Cardiac muscle cell (in vitro differentiated cells and primary cell): ENCODE results near the gene MUCL3. TPM values are rescaled to one million over a fixed set of nuclear protein-coding genes. Genes with fewer than 3 reads are reported as not detected.

ENCODE experiments used
- DNase-seq, 2 donors: peaks; one replicate each; pipeline versions ENCODE4 v3.0.0 to v3.0.0-alpha.2; 2010 to 2017; ENCODE audit warnings: low read depth in 1 of 2, low spot score in 1 of 2
- H3K27ac ChIP-seq: fragments of 200-600 bp; sonication (generic); 2 replicates; pipeline ENCODE4 v1.5.1; 2016
- H3K27me3 ChIP-seq: fragments of 200-600 bp; sonication (generic); 2 replicates; pipeline ENCODE4 v1.6.0; 2016; ENCODE audit warnings: control low read depth
- H3K36me3 ChIP-seq: fragments of 200-600 bp; sonication (generic); 2 replicates; pipeline ENCODE4 v1.5.1; 2016; ENCODE audit warnings: control low read depth
- H3K4me1 ChIP-seq: fragments of 200-600 bp; sonication (generic); 2 replicates; pipeline ENCODE4 v1.8.1; 2017; ENCODE audit warnings: low read depth, mild to moderate bottlenecking, mixed run types
- H3K4me3 ChIP-seq: fragments of 200-600 bp; sonication (generic); 2 replicates; pipeline ENCODE4 v1.5.1; 2016; ENCODE audit warnings: mild to moderate bottlenecking
- H3K9me3 ChIP-seq: fragments of 200-600 bp; sonication (generic); 2 replicates; pipeline ENCODE4 v1.5.1; 2017; ENCODE audit warnings: low read depth, mild to moderate bottlenecking, control low read depth
- CTCF ChIP-seq: IDR thresholded peaks from 2 replicates; pipeline ENCODE4 v1.5.1; 2012; ENCODE audit warnings: low read depth, mild to moderate bottlenecking, low read length
- polyA plus RNA-seq: library from polyadenylated mRNA; unstranded; fragments of >200 nt; fragmentation: Nextera tagmentation; extraction: Ambion mirVana; gene quantifications from 2 replicates; pipeline ENCODE4 v1.2.1, GENCODE V29; 2016
- total RNA-seq: library from RNA; depleted of rRNA; stranded (reverse); fragments of >200 nt; gene quantifications from 2 replicates; pipeline ENCODE4 v1.2.3, GENCODE V29; 2016

Gene MUCL3
- total and polyA plus RNA-seq, 2 experiments from 2014 or later: not detected

DNA sequence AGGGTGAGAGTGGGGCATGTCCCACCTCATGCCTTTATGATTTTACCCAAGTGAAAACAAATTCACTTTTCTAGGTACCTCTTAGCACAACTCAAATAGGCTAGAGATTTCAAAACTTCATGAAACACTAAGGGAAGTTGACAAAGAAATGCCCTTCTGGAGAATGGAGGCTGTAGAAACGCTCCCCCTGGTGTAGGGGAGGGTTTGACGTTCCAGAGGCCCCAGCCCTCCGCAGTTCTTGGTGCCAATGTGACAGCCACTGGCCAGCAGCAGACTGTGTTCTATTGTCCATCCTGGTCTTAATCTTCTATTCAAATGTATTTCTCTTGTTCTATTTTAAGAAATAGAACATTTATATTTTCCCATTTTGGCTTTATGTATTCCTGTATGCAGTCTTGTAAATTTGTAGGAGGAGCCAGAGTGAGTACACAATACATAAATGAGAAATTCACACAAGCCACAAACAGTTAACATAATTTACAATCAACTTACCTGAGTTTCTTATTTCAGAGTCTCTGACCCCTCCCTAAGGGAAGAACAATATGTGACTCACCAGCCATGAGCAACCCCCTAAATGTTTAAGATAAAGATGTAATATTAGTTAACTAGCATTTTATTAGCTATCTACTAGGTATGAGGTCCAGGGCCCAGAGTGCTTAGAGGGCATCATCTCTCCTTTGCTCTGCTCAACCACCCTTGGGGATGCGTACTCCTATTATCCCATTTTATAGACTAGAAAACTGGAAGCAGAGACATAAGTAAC, 33.9 kb downstream of the MUCL3 start:
- no peak for TF ChIP-seq CTCF
- Histone ChIP-seq H3K9me3 (no peaks in the 10 kb centered on the region), H3K4me1 (no peaks in the 10 kb centered on the region), H3K4me3 (no peak overlapping the region), H3K27ac (no peak overlapping the region), H3K36me3 (no peaks in the 10 kb centered on the region), H3K27me3 (no peaks in the 10 kb centered on the region)
- no peak for DNase-seq

GRCh38 chr6:30979141-30979540, 38.4 kb downstream of the MUCL3 start:
- Histone ChIP-seq H3K27me3 (no peaks in the 10 kb centered on the region), H3K9me3 (no peaks in the 10 kb centered on the region), H3K4me3 (no peak overlapping the region), H3K4me1 (peaks cover 14% of the 10 kb centered on the region), H3K36me3 (no peaks in the 10 kb centered on the region), H3K27ac (no peak overlapping the region)
- no peak for DNase-seq
- TF ChIP-seq CTCF: no peak

GRCh38 chr6:30979690-30980089, 38.9 kb downstream of the MUCL3 start:
- Histone ChIP-seq H3K27ac (no peak overlapping the region), H3K36me3 (no peaks in the 10 kb centered on the region), H3K4me3 (no peak overlapping the region), H3K4me1 (peaks cover 14% of the 10 kb centered on the region), H3K27me3 (no peaks in the 10 kb centered on the region), H3K9me3 (no peaks in the 10 kb centered on the region)
- no peak for TF ChIP-seq CTCF
- DNase-seq: no peak

GRCh38 chr6:30981942-30982772, 41.4 kb downstream of the MUCL3 start:
- no peaks in the 10 kb centered on the region for H3K36me3 ChIP-seq
- H3K4me1 ChIP-seq: peaks cover 14% of the 10 kb centered on the region
- peak overlapping the region; percentile 65 for H3K27ac ChIP-seq
- peak; percentile 68 to 86 for DNase-seq
- H3K4me3 ChIP-seq: no peak overlapping the region
- H3K27me3 ChIP-seq: no peaks in the 10 kb centered on the region
- H3K9me3 ChIP-seq: no peaks in the 10 kb centered on the region
- TF ChIP-seq CTCF: peak; percentile 28

DNA sequence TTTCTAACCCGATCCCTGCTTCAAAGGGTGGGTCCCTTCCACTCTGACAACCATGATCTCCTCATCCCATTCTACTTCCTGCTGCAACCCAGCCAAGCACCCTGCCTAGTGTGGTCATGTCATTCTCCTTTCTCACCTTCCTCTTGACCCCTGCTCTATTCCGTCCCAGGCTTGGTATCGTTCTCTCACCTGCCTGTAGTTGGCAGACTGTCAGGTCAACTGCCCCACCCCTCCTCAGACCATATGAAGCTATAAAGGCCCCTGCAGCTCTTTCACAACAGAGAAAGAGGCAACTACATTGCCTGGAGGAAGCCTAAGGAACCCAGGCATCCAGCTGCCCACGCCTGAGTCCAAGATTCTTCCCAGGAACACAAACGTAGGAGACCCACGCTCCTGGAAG, 42.7 kb downstream of the MUCL3 start, which contains the start of gene MUC21:
Gene MUC21 (plus strand): TSS at position 280 of the 400 bp plus-strand sequence. CDS start 241 bp downstream, outside the sequence.
- no peak for TF ChIP-seq CTCF
- H3K27me3 ChIP-seq: no peaks in the 10 kb centered on the region
- H3K4me1 ChIP-seq: peaks cover 14% of the 10 kb centered on the region
- no peaks in the 10 kb centered on the region for H3K9me3 ChIP-seq
- H3K27ac ChIP-seq: peak within 1 kb of the TSS; percentile 65
- H3K36me3 ChIP-seq: no peaks in the 10 kb centered on the region
- H3K4me3 ChIP-seq: no peak within 1 kb of the TSS
- DNase-seq: no peak
